ENCODE results near the gene KDM4F. TPM values are rescaled to one million over a fixed set of nuclear protein-coding genes. Genes with fewer than 3 reads are reported as not detected.

KDM4F gene
- total RNA-seq, 4 donors from 2014 or later: not detected

- 96 to 98% methylated on average over 1 of the region's 1 CpG for WGBS, 2 donors
- no peaks in the 10 kb centered on the region for H3K9me3 ChIP-seq
- no peak for DNase-seq
- H3K27ac ChIP-seq: no peak overlapping the region
- no peak for TF ChIP-seq CTCF (IDR thresholded peaks at IDR 0.05)
- no peak for TF ChIP-seq POLR2A (IDR thresholded peaks at IDR 0.05)
- H3K36me3 ChIP-seq: no peaks in the 10 kb centered on the region
- H3K27me3 ChIP-seq: no peaks in the 10 kb centered on the region
- peaks cover 9 to 13% of the 10 kb centered on the region in 2 donors for H3K4me1 ChIP-seq
- no peak overlapping the region for H3K4me3 ChIP-seq (replicated peaks in 1 of 3)
- intact Hi-C loops (cut with DNase I): no loop called here
These were observed 16.1 kb downstream of the KDM4F start for GRCh38 chr11:95065336-95065735.

GRCh38 chr11:95066716-95067038 is 17.5 kb downstream of the KDM4F start, which contains the start of gene SRSF8:
SRSF8 (plus strand) TSS chr11:95066919; CDS start chr11:95067227, 308 bp downstream.
- Histone ChIP-seq H3K27me3 (no peaks in the 10 kb centered on the region), H3K9me3 (no peaks in the 10 kb centered on the region), H3K4me1 (peaks cover 9 to 13% of the 10 kb centered on the region in 2 donors), H3K36me3 (no peaks in the 10 kb centered on the region), H3K27ac (peak within 1 kb of the TSS; percentile 98 to 99 (median 99)), H3K4me3 (replicated peaks in 1 of 3) (peak within 1 kb of the TSS; percentile 80 to 90 (median 86))
- no peak for TF ChIP-seq CTCF (IDR thresholded peaks at IDR 0.05)
- no peak for TF ChIP-seq POLR2A (IDR thresholded peaks at IDR 0.05)
- DNase-seq: no peak
- WGBS, 2 donors: 0 to 2% methylated on average over 4 of the region's 4 CpGs
- intact Hi-C loops (cut with DNase I): no loop called here

- peak; percentile 85 to 86 for DNase-seq
- intact Hi-C loops (cut with DNase I): no loop called here
These were observed 18.0 kb downstream of the KDM4F start for GRCh38 chr11:95067039-95067840.

GRCh38 chr11:95067841-95068219 is 18.6 kb downstream of the KDM4F start:
- Histone ChIP-seq H3K4me1 (peaks cover 9 to 13% of the 10 kb centered on the region in 2 donors), H3K9me3 (no peaks in the 10 kb centered on the region), H3K4me3 (replicated peaks in 1 of 3) (peak overlapping the region; percentile 80 to 90 (median 86)), H3K27ac (peak overlapping the region; percentile 98 to 99 (median 99)), H3K27me3 (no peaks in the 10 kb centered on the region), H3K36me3 (no peaks in the 10 kb centered on the region)
- TF ChIP-seq CTCF (IDR thresholded peaks at IDR 0.05) (no peak), POLR2A (IDR thresholded peaks at IDR 0.05) (no peak)
- intact Hi-C loops (cut with DNase I): no loop called here
- DNase-seq: no peak
- 0% methylated on average over 16 of the region's 16 CpGs for WGBS, 2 donors

More at GRCh38 chr11:95067039-95067840, 18.0 kb downstream of the KDM4F start:
- TF ChIP-seq CTCF (IDR thresholded peaks at IDR 0.05) (peak; percentile 20 to 77 (median 54)), POLR2A (IDR thresholded peaks at IDR 0.05) (peak; percentile 20 to 82)
- H3K27me3 ChIP-seq: no peaks in the 10 kb centered on the region
- no peaks in the 10 kb centered on the region for H3K9me3 ChIP-seq
- 0% methylated on average over 11 to 29 of the region's 98 CpGs for WGBS, 2 donors
- no peaks in the 10 kb centered on the region for H3K36me3 ChIP-seq
- peak overlapping the region; percentile 98 to 99 (median 99) for H3K27ac ChIP-seq
- H3K4me3 ChIP-seq (replicated peaks in 1 of 3): peak overlapping the region; percentile 80 to 90 (median 86)
- peaks cover 9 to 13% of the 10 kb centered on the region in 2 donors for H3K4me1 ChIP-seq

- Histone ChIP-seq H3K4me1 (peaks cover 9 to 13% of the 10 kb centered on the region in 2 donors), H3K27ac (peak overlapping the region; percentile 98 to 99 (median 99)), H3K9me3 (no peaks in the 10 kb centered on the region), H3K4me3 (replicated peaks in 1 of 3) (peak overlapping the region; percentile 80 to 90 (median 86)), H3K36me3 (no peaks in the 10 kb centered on the region), H3K27me3 (no peaks in the 10 kb centered on the region)
- WGBS, 2 donors: 7 to 8% methylated on average over 5 of the region's 5 CpGs
- TF ChIP-seq CTCF (IDR thresholded peaks at IDR 0.05): no peak
- TF ChIP-seq POLR2A (IDR thresholded peaks at IDR 0.05): peak; percentile 59 to 96
- peak; percentile 87 to 89 for DNase-seq
- intact Hi-C loops (cut with DNase I): no loop called here
These were observed 19.3 kb downstream of the KDM4F start for GRCh38 chr11:95068549-95068948.
